Measurements from ENCODE around the gene PTPRG.

- TF ChIP-seq CTCF (IDR thresholded peaks at IDR 0.05; ENCODE audit: poor library complexity), result no peak
- no peak for TF ChIP-seq EZH2 (IDR thresholded peaks at IDR 0.05; ENCODE audit: borderline replicate concordance)
These were observed 19.7 kb downstream of the PTPRG start for GRCh38 chr3:61580982-61581643.
